WTC11 (cell line): Measurements from ENCODE around the gene SH3BGRL3. TPM values are rescaled to one million over a fixed set of nuclear protein-coding genes. Genes with fewer than 3 reads are reported as not detected.
"Not testable (repeated sequence)": the region's sequence is repeated elsewhere in the genome, so short reads cannot be mapped to it uniquely, and the experiment has no call there.

ENCODE experiments used
- ATAC-seq: fragments of 200-7000 bp; cut with Tn5 transposase; 2 replicates; pipeline ENCODE4 v1.10.0; 2021; ENCODE audit warnings: mild to moderate bottlenecking, moderate library complexity
- CTCF ChIA-PET: fragments of 300-600 bp; sonication (Branson Sonifier 250); formaldehyde crosslinking; loops from one replicate; lab custom pipeline; 2021; ENCODE audit warnings: antibody characterized with exemption; lab: Charles Lee
- POLR2A ChIA-PET: fragments of 350-600 bp; sonication (Branson Sonifier 250); formaldehyde crosslinking; loops from one replicate; lab custom pipeline; 2021; ENCODE audit warnings: antibody characterized with exemption; lab: Charles Lee
- DNase-seq: peaks from one replicate; pipeline ENCODE4 v3.0.0; 2021; ENCODE audit warnings: low spot score
- H3K27ac Mint-ChIP-seq: 2 replicates; pipeline ENCODE4 v1.8.0; 2021; ENCODE audit warnings: mixed read lengths
- H3K27me3 Mint-ChIP-seq: 2 replicates; pipeline ENCODE4 v1.8.0; 2021; ENCODE audit warnings: low read depth, mild to moderate bottlenecking, moderate library complexity, mixed read lengths
- H3K36me3 Mint-ChIP-seq: 2 replicates; pipeline ENCODE4 v1.8.0; 2021; ENCODE audit warnings: mixed read lengths
- H3K4me1 Mint-ChIP-seq: 2 replicates; pipeline ENCODE4 v1.8.0; 2022; ENCODE audit warnings: mixed read lengths
- H3K4me3 Mint-ChIP-seq: 2 replicates; pipeline ENCODE4 v1.8.0; 2021; ENCODE audit warnings: mild to moderate bottlenecking, moderate library complexity, mixed read lengths
- H3K9me3 Mint-ChIP-seq: 2 replicates; pipeline ENCODE4 v1.8.0; 2021; ENCODE audit warnings: mixed read lengths
- ATF3 ChIP-seq: sonication (generic); formaldehyde crosslinking; conservative IDR thresholded peaks from 2 replicates; pipeline ENCODE4 v1.8.1; 2022; ENCODE audit warnings: mild to moderate bottlenecking, missing genetic modification reagents
- CREB1 ChIP-seq: sonication (generic); formaldehyde crosslinking; IDR thresholded peaks from 2 replicates; pipeline ENCODE4 v1.8.0; 2023; ENCODE audit warnings: mild to moderate bottlenecking, missing genetic modification reagents
- CREM ChIP-seq: sonication (generic); formaldehyde crosslinking; IDR thresholded peaks from 2 replicates; pipeline ENCODE4 v1.8.1; 2022; ENCODE audit warnings: mild to moderate bottlenecking, missing genetic modification reagents, moderate library complexity
- ETV6 ChIP-seq: sonication (generic); formaldehyde crosslinking; IDR thresholded peaks from 2 replicates; pipeline ENCODE4 v1.8.1; 2022; ENCODE audit warnings: mild to moderate bottlenecking, missing genetic modification reagents
- JAZF1 ChIP-seq: fragments of 250-450 bp; sonication (Bioruptor Pico); IDR thresholded peaks from 2 replicates; pipeline ENCODE4 v1.9.0; 2021; ENCODE audit warnings: moderate library complexity, mild to moderate bottlenecking, inconsistent platforms
- KAT7 ChIP-seq: sonication (generic); formaldehyde crosslinking; IDR thresholded peaks from 2 replicates; pipeline ENCODE4 v1.8.1; 2023; ENCODE audit warnings: missing genetic modification reagents, mild to moderate bottlenecking, borderline replicate concordance
- MXD4 ChIP-seq: fragments of 250-450 bp; sonication (Bioruptor Pico); IDR thresholded peaks from 2 replicates; pipeline ENCODE4 v1.8.0; 2021; ENCODE audit warnings: mild to moderate bottlenecking, moderate library complexity, borderline replicate concordance
- NFE2L1 ChIP-seq: sonication (generic); formaldehyde crosslinking; IDR thresholded peaks from 2 replicates; pipeline ENCODE4 v1.8.1; 2023; ENCODE audit warnings: missing genetic modification reagents
- RORB ChIP-seq: fragments of 250-450 bp; sonication (Bioruptor Pico); IDR thresholded peaks from 2 replicates; pipeline ENCODE4 v1.9.0; 2021; ENCODE audit warnings: mild to moderate bottlenecking
- TEAD1 ChIP-seq: sonication (generic); formaldehyde crosslinking; IDR thresholded peaks from 2 replicates; pipeline ENCODE4 v1.8.0; 2022; ENCODE audit warnings: mild to moderate bottlenecking, missing genetic modification reagents
- ZMAT4 ChIP-seq: fragments of 250-450 bp; sonication (Bioruptor Pico); IDR thresholded peaks from 2 replicates; pipeline ENCODE4 v1.9.0; 2021; ENCODE audit warnings: mild to moderate bottlenecking
- ZNF121 ChIP-seq: sonication (generic); formaldehyde crosslinking; IDR thresholded peaks from 2 replicates; pipeline ENCODE4 v1.8.0; 2023; ENCODE audit warnings: missing genetic modification reagents
- ZNF138 ChIP-seq: sonication (generic); formaldehyde crosslinking; conservative IDR thresholded peaks from 2 replicates; pipeline ENCODE4 v1.8.1; 2022; ENCODE audit warnings: mild to moderate bottlenecking, moderate library complexity, missing genetic modification reagents
- ZNF396 ChIP-seq: fragments of 250-450 bp; sonication (Bioruptor Pico); IDR thresholded peaks from 2 replicates; pipeline ENCODE4 v1.8.0; 2021; ENCODE audit warnings: mild to moderate bottlenecking, moderate library complexity, borderline replicate concordance
- ZNF416 ChIP-seq: fragments of 250-450 bp; sonication (Bioruptor Pico); IDR thresholded peaks from 2 replicates; pipeline ENCODE4 v1.9.0; 2021; ENCODE audit warnings: mild to moderate bottlenecking, inconsistent platforms
- ZNF532 ChIP-seq: fragments of 250-450 bp; sonication (Bioruptor Pico); IDR thresholded peaks from 2 replicates; pipeline ENCODE4 v1.9.0; 2021; ENCODE audit warnings: mild to moderate bottlenecking, borderline replicate concordance
- total RNA-seq: library from RNA; stranded (reverse); gene quantifications from 3 replicates; pipeline ENCODE4 v1.2.3, GENCODE V29; 2021
- TF ChIP-seq, protein P1 (sequence below): sonication (generic); formaldehyde crosslinking; IDR thresholded peaks from 2 replicates; pipeline ENCODE4 v1.8.1; 2022; ENCODE audit warnings: missing genetic modification reagents, borderline replicate concordance
- TF ChIP-seq, protein P2 (sequence below): sonication (generic); formaldehyde crosslinking; IDR thresholded peaks from 2 replicates; pipeline ENCODE4 v1.8.0; 2022; ENCODE audit warnings: mild to moderate bottlenecking, missing genetic modification reagents
- TF ChIP-seq, protein P3 (sequence below): sonication (generic); formaldehyde crosslinking; IDR thresholded peaks from 2 replicates; pipeline ENCODE4 v1.8.0; 2023; ENCODE audit warnings: mild to moderate bottlenecking, missing genetic modification reagents

The SH3BGRL3 gene
- total RNA-seq, 1 experiment from 2014 or later = 70.8 TPM

DNA sequence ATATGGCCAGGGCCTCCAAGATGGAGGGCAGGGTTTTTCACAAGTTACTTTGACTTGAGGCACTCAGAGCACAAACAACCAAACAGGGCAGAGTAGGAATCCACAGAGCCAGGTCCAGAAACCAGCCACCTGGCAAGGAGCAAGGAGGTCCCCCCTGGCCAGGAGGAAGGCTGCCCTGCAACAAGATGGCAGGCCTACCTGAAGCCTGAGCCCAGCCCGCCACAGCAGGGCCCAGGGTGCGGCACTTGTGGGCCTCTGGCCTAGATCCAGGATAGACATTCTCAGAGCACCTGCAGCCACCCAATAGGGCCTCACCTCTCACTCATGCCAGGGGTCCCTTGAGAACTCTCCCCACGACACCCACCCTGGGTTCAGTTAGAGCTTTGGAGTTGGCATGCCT, 11.5 kb downstream of the SH3BGRL3 start:
- CTCF ChIA-PET = interaction anchor here (1.7 to 2.1 kb wide), 3 partner anchors 12 to 30 kb away, joined by 7 to 14 read pairs (median 7); partner anchors contain the start of genes CD52 and SH3BGRL3
- peaks cover 16% of the 10 kb centered on the region for H3K4me1 Mint-ChIP-seq
- no peak overlapping the region; the same call in 1 of the 2 replicates for H3K27ac Mint-ChIP-seq
- no peaks in the 10 kb centered on the region for H3K9me3 Mint-ChIP-seq
- no peak for DNase-seq
- POLR2A ChIA-PET = interaction anchor here (1.7 kb wide), 1 partner anchor 12 kb away, joined by 6 read pairs; the partner anchor contains the start of gene SH3BGRL3
- no peak overlapping the region for H3K4me3 Mint-ChIP-seq
- no peak for ATAC-seq
- H3K36me3 Mint-ChIP-seq = no peaks in the 10 kb centered on the region
- TF ChIP-seq CREB1 (CRISPR knock-in tag) (no peak), JAZF1 (CRISPR knock-in tag) (no peak), CREM (no peak), RORB (no peak), ETV6 (CRISPR knock-in tag) (no peak), ZNF138 (CRISPR knock-in tag) (no peak)
- TF ChIP-seq, protein P1, sequence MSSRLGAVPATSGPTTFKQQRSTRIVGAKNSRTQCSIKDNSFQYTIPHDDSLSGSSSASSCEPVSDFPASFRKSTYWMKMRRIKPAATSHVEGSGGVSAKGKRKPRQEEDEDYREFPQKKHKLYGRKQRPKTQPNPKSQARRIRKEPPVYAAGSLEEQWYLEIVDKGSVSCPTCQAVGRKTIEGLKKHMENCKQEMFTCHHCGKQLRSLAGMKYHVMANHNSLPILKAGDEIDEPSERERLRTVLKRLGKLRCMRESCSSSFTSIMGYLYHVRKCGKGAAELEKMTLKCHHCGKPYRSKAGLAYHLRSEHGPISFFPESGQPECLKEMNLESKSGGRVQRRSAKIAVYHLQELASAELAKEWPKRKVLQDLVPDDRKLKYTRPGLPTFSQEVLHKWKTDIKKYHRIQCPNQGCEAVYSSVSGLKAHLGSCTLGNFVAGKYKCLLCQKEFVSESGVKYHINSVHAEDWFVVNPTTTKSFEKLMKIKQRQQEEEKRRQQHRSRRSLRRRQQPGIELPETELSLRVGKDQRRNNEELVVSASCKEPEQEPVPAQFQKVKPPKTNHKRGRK (CRISPR knock-in tag) = no peak
- no peaks in the 10 kb centered on the region; the same call in 1 of the 2 replicates for H3K27me3 Mint-ChIP-seq

DNA sequence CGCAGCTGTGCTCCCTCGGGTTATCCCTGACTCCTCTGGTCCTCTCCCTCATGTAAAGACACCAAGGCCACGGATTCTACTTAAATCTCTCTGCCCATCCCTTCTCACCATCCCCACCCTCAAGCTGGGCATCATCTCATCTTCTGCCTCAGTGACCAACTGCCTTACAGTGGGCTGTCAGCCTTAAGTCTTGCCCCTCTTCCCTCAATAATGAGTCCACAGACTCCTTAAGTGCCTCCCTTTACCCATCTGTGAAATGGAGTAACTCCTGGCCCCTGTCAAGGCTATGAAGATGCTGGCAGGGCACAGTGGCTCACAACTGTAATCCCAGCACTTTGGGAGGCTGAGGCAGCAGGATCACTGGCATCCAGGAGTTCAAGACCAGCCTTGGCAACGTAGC, 12.1 kb downstream of the SH3BGRL3 start:
- peaks cover 16% of the 10 kb centered on the region for H3K4me1 Mint-ChIP-seq
- H3K27me3 Mint-ChIP-seq = no peaks in the 10 kb centered on the region; the same call in 1 of the 2 replicates
- H3K27ac Mint-ChIP-seq = no peak overlapping the region
- ATAC-seq = no peak
- no peak for TF ChIP-seq NFE2L1
- no peaks in the 10 kb centered on the region for H3K9me3 Mint-ChIP-seq
- DNase-seq = no peak
- H3K36me3 Mint-ChIP-seq = no peaks in the 10 kb centered on the region
- CTCF ChIA-PET = interaction anchor here (0.8 to 2.1 kb wide), 3 partner anchors 23 to 30 kb away, joined by 3 to 7 read pairs (median 5); partner anchors contain the start of gene CD52
- no peak overlapping the region for H3K4me3 Mint-ChIP-seq
- POLR2A ChIA-PET = no interaction called here

GRCh38 chr1:26292735-26293134, 12.8 kb downstream of the SH3BGRL3 start:
- not testable (repeated sequence) for H3K27ac Mint-ChIP-seq, H3K36me3 Mint-ChIP-seq, ATAC-seq, H3K27me3 Mint-ChIP-seq, H3K4me3 Mint-ChIP-seq, H3K9me3 Mint-ChIP-seq, DNase-seq
- POLR2A ChIA-PET = interaction anchor here (0.5 to 0.6 kb wide), 2 partner anchors 15 to 922 kb away, joined by 3 to 5 read pairs; no protein-coding TSS in a partner anchor
- CTCF ChIA-PET = interaction anchor here (0.8 to 2.1 kb wide), 2 partner anchors 23 to 29 kb away, joined by 3 to 5 read pairs; no protein-coding TSS in a partner anchor
- H3K4me1 Mint-ChIP-seq = peaks cover 16% of the 10 kb centered on the region

DNA sequence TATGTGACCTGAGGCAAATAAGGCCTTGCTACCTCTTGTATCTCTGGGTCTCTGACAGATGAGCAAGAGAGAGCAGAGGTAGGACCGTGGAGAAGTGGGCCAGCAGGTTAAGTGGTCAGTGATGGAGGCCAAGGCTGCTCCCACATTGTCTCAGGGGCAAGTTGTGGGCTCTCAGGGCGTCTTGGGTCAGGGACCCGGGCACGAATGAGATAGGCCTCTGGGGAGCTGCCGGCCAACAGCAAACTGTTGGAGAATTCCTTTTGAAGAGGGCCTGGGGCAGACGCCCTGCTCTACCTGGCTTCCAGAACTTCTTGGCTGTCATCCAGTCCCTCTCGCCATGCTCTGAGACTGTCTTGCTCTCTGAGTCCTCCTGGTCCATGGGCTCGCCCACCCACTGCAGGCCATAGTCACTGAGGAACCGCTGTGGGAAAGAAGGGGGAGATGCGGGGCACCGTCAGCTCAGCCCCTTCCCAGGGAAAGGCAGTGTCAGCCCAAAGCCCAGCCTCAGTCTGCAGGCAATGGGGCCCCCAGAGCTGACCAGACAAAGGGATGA, 14.1 kb downstream of the SH3BGRL3 start:
- Mint-ChIP-seq H3K27me3 (no peaks in the 10 kb centered on the region), H3K4me3 (no peak overlapping the region), H3K36me3 (no peaks in the 10 kb centered on the region), H3K4me1 (peaks cover 18% of the 10 kb centered on the region), H3K27ac (no peak overlapping the region), H3K9me3 (no peaks in the 10 kb centered on the region)
- CTCF ChIA-PET = interaction anchor here (1.1 to 2.1 kb wide), 4 partner anchors 9 to 125 kb away, joined by 3 to 5 read pairs (median 4); partner anchors contain the start of genes C1orf232 and ZNF593
- DNase-seq (no peak), ATAC-seq (no peak)
- POLR2A ChIA-PET = no interaction called here
- TF ChIP-seq ZNF396 (CRISPR knock-in tag) = no peak
- TF ChIP-seq, protein P2, sequence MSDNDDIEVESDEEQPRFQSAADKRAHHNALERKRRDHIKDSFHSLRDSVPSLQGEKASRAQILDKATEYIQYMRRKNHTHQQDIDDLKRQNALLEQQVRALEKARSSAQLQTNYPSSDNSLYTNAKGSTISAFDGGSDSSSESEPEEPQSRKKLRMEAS = no peak
- no peak for TF ChIP-seq KAT7
- no peak for TF ChIP-seq TEAD1 (CRISPR knock-in tag)
- no peak for TF ChIP-seq ATF3 (CRISPR knock-in tag)
- no peak for TF ChIP-seq MXD4 (CRISPR knock-in tag)
- TF ChIP-seq, protein P3, sequence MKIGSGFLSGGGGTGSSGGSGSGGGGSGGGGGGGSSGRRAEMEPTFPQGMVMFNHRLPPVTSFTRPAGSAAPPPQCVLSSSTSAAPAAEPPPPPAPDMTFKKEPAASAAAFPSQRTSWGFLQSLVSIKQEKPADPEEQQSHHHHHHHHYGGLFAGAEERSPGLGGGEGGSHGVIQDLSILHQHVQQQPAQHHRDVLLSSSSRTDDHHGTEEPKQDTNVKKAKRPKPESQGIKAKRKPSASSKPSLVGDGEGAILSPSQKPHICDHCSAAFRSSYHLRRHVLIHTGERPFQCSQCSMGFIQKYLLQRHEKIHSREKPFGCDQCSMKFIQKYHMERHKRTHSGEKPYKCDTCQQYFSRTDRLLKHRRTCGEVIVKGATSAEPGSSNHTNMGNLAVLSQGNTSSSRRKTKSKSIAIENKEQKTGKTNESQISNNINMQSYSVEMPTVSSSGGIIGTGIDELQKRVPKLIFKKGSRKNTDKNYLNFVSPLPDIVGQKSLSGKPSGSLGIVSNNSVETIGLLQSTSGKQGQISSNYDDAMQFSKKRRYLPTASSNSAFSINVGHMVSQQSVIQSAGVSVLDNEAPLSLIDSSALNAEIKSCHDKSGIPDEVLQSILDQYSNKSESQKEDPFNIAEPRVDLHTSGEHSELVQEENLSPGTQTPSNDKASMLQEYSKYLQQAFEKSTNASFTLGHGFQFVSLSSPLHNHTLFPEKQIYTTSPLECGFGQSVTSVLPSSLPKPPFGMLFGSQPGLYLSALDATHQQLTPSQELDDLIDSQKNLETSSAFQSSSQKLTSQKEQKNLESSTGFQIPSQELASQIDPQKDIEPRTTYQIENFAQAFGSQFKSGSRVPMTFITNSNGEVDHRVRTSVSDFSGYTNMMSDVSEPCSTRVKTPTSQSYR = no peak
- no peak for TF ChIP-seq ZNF121 (CRISPR knock-in tag)
- TF ChIP-seq ZMAT4 (CRISPR knock-in tag) = no peak
- TF ChIP-seq ZNF532 (CRISPR knock-in tag) = no peak
- TF ChIP-seq ZNF416 (CRISPR knock-in tag) = no peak
